GM23338 (cell line): ENCODE results near the gene STEAP3. TPM values are rescaled to one million over a fixed set of nuclear protein-coding genes. Genes with fewer than 3 reads are reported as not detected.

Experiments used
- ATAC-seq: fragments of 200-7000 bp; cut with Tn5 transposase; 3 replicates; pipeline ENCODE4 v1.9.1; 2020
- DNase-seq: peaks from one replicate; pipeline ENCODE4 v3.0.0-alpha.2; 2015; ENCODE audit warnings: low spot score
- H2AFZ ChIP-seq: fragments of 200-600 bp; sonication (generic); 2 replicates; pipeline ENCODE4 v1.8.0; 2016; ENCODE audit warnings: antibody characterized with exemption, mild to moderate bottlenecking, moderate library complexity
- H3F3A ChIP-seq: fragments of 200-600 bp; sonication (generic); replicated peaks from 2 replicates; pipeline ENCODE4 v1.8.0; 2017; ENCODE audit warnings: antibody characterized with exemption, mixed run types, low read depth
- H3K27ac ChIP-seq: fragments of 200-600 bp; sonication (generic); 2 replicates; pipeline ENCODE4 v1.6.1; 2016; ENCODE audit warnings: low read depth
- H3K27me3 ChIP-seq: fragments of 200-600 bp; sonication (generic); 2 replicates; pipeline ENCODE4 v1.8.0; 2016; ENCODE audit warnings: mild to moderate bottlenecking, mixed run types, moderate library complexity; ENCODE audit not compliant: insufficient read depth
- H3K36me3 ChIP-seq: fragments of 200-600 bp; sonication (generic); 2 replicates; pipeline ENCODE4 v1.8.0; 2016; ENCODE audit warnings: mild to moderate bottlenecking; ENCODE audit not compliant: insufficient read depth
- H3K4me1 ChIP-seq: fragments of 200-600 bp; sonication (generic); 2 replicates; pipeline ENCODE4 v1.8.0; 2016; ENCODE audit warnings: mild to moderate bottlenecking, moderate library complexity; ENCODE audit not compliant: insufficient read depth
- H3K4me2 ChIP-seq: fragments of 200-600 bp; sonication (generic); 2 replicates; pipeline ENCODE4 v1.7.1; 2017; ENCODE audit warnings: mixed run types
- H3K4me3 ChIP-seq: fragments of 200-600 bp; sonication (generic); 2 replicates; pipeline ENCODE4 v1.6.1; 2016; ENCODE audit warnings: mixed run types
- H3K79me2 ChIP-seq: fragments of 200-600 bp; sonication (generic); replicated peaks from 2 replicates; pipeline ENCODE4 v1.8.0; 2017; ENCODE audit warnings: mild to moderate bottlenecking; ENCODE audit not compliant: insufficient read depth
- H3K9me2 ChIP-seq: fragments of 200-600 bp; sonication (generic); 2 replicates; pipeline ENCODE4 v1.8.0; 2017; ENCODE audit not compliant: insufficient read depth
- H4K20me1 ChIP-seq: fragments of 200-600 bp; sonication (generic); replicated peaks from 2 replicates; pipeline ENCODE4 v1.8.0; 2017; ENCODE audit warnings: mild to moderate bottlenecking; ENCODE audit not compliant: insufficient read depth
- H3K27ac Mint-ChIP-seq: 2 replicates; pipeline ENCODE4 v1.8.0; 2020; ENCODE audit warnings: inconsistent platforms, mild to moderate bottlenecking, moderate library complexity, mixed read lengths
- H3K27me3 Mint-ChIP-seq: 3 replicates; pipeline ENCODE4 v1.8.0; 2022; ENCODE audit warnings: low read depth, mild to moderate bottlenecking, moderate library complexity, mixed read lengths, inconsistent platforms; ENCODE audit not compliant: insufficient read depth, poor library complexity
- H3K36me3 Mint-ChIP-seq: 3 replicates; pipeline ENCODE4 v1.8.0; 2021; ENCODE audit warnings: low read depth, mild to moderate bottlenecking, inconsistent platforms, moderate library complexity, mixed read lengths
- H3K4me1 Mint-ChIP-seq: 3 replicates; pipeline ENCODE4 v1.8.0; 2020; ENCODE audit warnings: mild to moderate bottlenecking, inconsistent platforms, mixed read lengths
- H3K4me3 Mint-ChIP-seq: 3 replicates; pipeline ENCODE4 v1.8.0; 2021; ENCODE audit warnings: moderate library complexity, mild to moderate bottlenecking, inconsistent platforms, mixed read lengths
- H3K9me3 Mint-ChIP-seq: 3 replicates; pipeline ENCODE4 v1.8.0; 2020; ENCODE audit warnings: moderate library complexity, mild to moderate bottlenecking, inconsistent platforms, mixed read lengths
- CREB1 ChIP-seq: fragments of 250-450 bp; sonication (Bioruptor Pico); IDR thresholded peaks from 2 replicates; pipeline ENCODE4 v1.5.0; 2020; ENCODE audit warnings: low read depth, mild to moderate bottlenecking, moderate library complexity
- EZH2 ChIP-seq: fragments of 200-600 bp; sonication (generic); IDR thresholded peaks from one replicate; pipeline ENCODE4 v1.8.0; 2017; ENCODE audit warnings: antibody characterized with exemption, mild to moderate bottlenecking, low read depth; ENCODE audit not compliant: unreplicated experiment
- EZH2phosphoT487 ChIP-seq: fragments of 200-600 bp; sonication (generic); IDR thresholded peaks from one replicate; pipeline ENCODE4 v1.8.1; 2018; ENCODE audit warnings: antibody characterized with exemption; ENCODE audit not compliant: unreplicated experiment
- JUNB ChIP-seq: IDR thresholded peaks from one replicate; pipeline ENCODE4 v1.6.1; 2016; ENCODE audit warnings: antibody characterized with exemption; ENCODE audit not compliant: unreplicated experiment
- POLR2AphosphoS5 ChIP-seq: IDR thresholded peaks from 2 replicates; pipeline ENCODE4 v1.6.1; 2016; ENCODE audit warnings: antibody characterized with exemption, low read depth
- STAT1 ChIP-seq: IDR thresholded peaks from one replicate; pipeline ENCODE4 v1.6.1; 2016; ENCODE audit warnings: antibody characterized with exemption; ENCODE audit not compliant: unreplicated experiment
- ZNF114 ChIP-seq: fragments of 250-450 bp; sonication (Bioruptor Pico); IDR thresholded peaks from 2 replicates; pipeline ENCODE4 v1.5.0; 2020; ENCODE audit warnings: mild to moderate bottlenecking, moderate library complexity
- ZNF331 ChIP-seq: fragments of 250-450 bp; sonication (Bioruptor Pico); IDR thresholded peaks from 2 replicates; pipeline ENCODE4 v1.5.0; 2020; ENCODE audit warnings: low read depth, mild to moderate bottlenecking, moderate library complexity
- polyA plus RNA-seq: library from polyadenylated mRNA; unstranded; fragments of >200 nt; fragmentation: Nextera tagmentation; extraction: Ambion mirVana; gene quantifications from 2 replicates; pipeline ENCODE4 v1.2.1, GENCODE V29; 2016
- total RNA-seq: library from RNA; depleted of rRNA; stranded (reverse); fragments of >200 nt; shearing (Covaris generic); gene quantifications from 2 replicates; pipeline ENCODE4 v1.2.3, GENCODE V29; 2014
- TF ChIP-seq, protein P1 (sequence below): IDR thresholded peaks from one replicate; pipeline ENCODE4 v1.6.1; 2018; ENCODE audit warnings: antibody characterized with exemption; ENCODE audit not compliant: unreplicated experiment
- TF ChIP-seq, protein P2 (sequence below): IDR thresholded peaks from 2 replicates; pipeline ENCODE4 v1.6.1; 2016; ENCODE audit warnings: antibody characterized with exemption
- TF ChIP-seq, protein P3 (sequence below), 2 experiments: fragments of 200-600 bp in 1 of 2; sonication (generic) in 1 of 2; conservative IDR thresholded peaks; 2 replicates each; pipeline versions ENCODE4 v1.5.1 to v1.6.1; 2016 to 2017; ENCODE audit warnings: antibody characterized with exemption in 2 of 2, low read depth in 2 of 2, mild to moderate bottlenecking in 2 of 2, moderate library complexity in 1 of 2

STEAP3 gene
- total and polyA plus RNA-seq, 2 experiments from 2014 or later: 8.6 to 27.3 TPM

DNA sequence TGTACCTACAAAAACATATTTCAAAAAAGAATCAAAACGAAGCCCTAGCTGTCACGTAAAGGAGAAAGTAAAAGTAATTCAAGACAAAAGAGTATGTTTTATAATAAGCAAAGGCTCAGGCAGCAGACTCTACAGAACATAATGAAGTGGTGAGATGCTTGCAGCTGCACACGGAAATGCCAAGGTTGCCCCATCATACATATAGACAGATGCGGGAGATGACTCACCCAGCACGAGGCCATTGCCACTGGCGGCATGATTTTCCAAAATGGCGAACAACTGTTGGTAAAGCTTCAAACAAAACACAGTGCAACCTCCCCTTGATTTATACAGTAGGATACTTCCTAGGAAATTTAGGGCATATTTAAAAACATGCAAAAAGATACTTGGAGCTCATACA is 39.1 kb upstream of the STEAP3 start:
- ATAC-seq (no peak), DNase-seq (no peak)
- Mint-ChIP-seq H3K27ac (no peak overlapping the region), H3K36me3 (no peaks in the 10 kb centered on the region), H3K4me3 (no peak overlapping the region), H3K27me3 (peaks cover 4% of the 10 kb centered on the region), H3K9me3 (no peaks in the 10 kb centered on the region), H3K4me1 (peaks cover 2% of the 10 kb centered on the region; the same call in 1 of the 3 replicates)
- Histone ChIP-seq H2AFZ (peak overlapping the region; percentile 38; the same call in 1 of the 2 replicates), H3K36me3 (no peaks in the 10 kb centered on the region), H3K9me2 (peaks cover 8% of the 10 kb centered on the region), H3K4me1 (no peaks in the 10 kb centered on the region), H4K20me1 (no peaks in the 10 kb centered on the region), H3F3A (no peaks in the 10 kb centered on the region), H3K4me3 (no peak overlapping the region), H3K4me2 (no peak overlapping the region), H3K27ac (no peak overlapping the region), H3K27me3 (no peaks in the 10 kb centered on the region), H3K79me2 (no peaks in the 10 kb centered on the region)
- TF ChIP-seq CREB1 (CRISPR knock-in tag) (no peak), ZNF114 (CRISPR knock-in tag) (no peak), STAT1 (no peak), EZH2phosphoT487 (no peak)

DNA sequence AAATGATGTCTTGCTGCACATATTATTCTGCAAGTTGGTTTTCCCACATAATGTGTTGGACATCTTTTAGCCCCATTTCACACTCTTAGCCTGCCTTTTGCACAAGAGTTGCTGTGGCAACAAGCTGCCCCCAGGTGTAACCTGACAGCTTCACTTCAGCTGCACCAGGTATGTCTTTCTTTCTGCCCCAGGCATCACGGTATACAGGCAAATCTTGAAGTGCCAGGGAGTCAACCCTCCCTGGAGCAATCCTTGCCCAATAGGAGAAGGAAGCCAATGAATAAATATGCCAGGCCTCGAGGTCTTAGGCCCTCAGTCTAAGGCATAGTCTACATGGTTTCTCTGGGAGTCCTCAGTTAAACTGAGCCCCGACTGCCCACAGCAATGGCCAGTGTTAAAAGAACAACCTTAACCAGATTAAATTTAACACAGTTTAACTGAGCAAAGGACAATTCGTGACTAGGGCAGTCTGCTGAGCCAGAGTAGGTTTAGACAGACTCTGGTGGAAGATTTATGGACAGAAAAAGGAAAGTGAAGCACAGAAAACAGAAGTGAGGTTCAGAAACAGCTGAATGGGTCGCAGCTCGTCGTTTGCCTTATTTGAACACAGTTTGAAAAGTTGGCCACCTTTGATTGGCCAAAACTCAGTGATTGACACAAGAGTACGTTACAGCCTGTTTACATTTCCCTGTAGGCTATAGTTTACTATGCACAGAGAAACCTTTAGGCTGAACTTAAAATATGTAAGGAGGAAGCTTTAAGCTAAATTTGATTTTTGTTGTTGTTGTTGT is 33.1 kb upstream of the STEAP3 start:
- Histone ChIP-seq H3K4me2 (no peak overlapping the region), H3K4me3 (no peak overlapping the region), H4K20me1 (no peaks in the 10 kb centered on the region), H3K36me3 (no peaks in the 10 kb centered on the region), H3K4me1 (0 out of 2 replicates have a peak, but pooled peaks cover 4% of the 10 kb centered on the region), H3K27me3 (no peaks in the 10 kb centered on the region), H2AFZ (peak overlapping the region; percentile 93; the same call in 1 of the 2 replicates), H3K27ac (no peak overlapping the region), H3F3A (no peaks in the 10 kb centered on the region), H3K79me2 (no peaks in the 10 kb centered on the region), H3K9me2 (no peaks in the 10 kb centered on the region)
- DNase-seq (no peak), ATAC-seq (no peak)
- no peak overlapping the region for H3K4me3 Mint-ChIP-seq
- peaks cover 7% of the 10 kb centered on the region for H3K27me3 Mint-ChIP-seq
- no peaks in the 10 kb centered on the region for H3K9me3 Mint-ChIP-seq
- no peak for TF ChIP-seq ZNF331 (CRISPR knock-in tag)
- no peak for TF ChIP-seq ZNF114 (CRISPR knock-in tag)
- TF ChIP-seq POLR2AphosphoS5: no peak
- TF ChIP-seq, protein P1, sequence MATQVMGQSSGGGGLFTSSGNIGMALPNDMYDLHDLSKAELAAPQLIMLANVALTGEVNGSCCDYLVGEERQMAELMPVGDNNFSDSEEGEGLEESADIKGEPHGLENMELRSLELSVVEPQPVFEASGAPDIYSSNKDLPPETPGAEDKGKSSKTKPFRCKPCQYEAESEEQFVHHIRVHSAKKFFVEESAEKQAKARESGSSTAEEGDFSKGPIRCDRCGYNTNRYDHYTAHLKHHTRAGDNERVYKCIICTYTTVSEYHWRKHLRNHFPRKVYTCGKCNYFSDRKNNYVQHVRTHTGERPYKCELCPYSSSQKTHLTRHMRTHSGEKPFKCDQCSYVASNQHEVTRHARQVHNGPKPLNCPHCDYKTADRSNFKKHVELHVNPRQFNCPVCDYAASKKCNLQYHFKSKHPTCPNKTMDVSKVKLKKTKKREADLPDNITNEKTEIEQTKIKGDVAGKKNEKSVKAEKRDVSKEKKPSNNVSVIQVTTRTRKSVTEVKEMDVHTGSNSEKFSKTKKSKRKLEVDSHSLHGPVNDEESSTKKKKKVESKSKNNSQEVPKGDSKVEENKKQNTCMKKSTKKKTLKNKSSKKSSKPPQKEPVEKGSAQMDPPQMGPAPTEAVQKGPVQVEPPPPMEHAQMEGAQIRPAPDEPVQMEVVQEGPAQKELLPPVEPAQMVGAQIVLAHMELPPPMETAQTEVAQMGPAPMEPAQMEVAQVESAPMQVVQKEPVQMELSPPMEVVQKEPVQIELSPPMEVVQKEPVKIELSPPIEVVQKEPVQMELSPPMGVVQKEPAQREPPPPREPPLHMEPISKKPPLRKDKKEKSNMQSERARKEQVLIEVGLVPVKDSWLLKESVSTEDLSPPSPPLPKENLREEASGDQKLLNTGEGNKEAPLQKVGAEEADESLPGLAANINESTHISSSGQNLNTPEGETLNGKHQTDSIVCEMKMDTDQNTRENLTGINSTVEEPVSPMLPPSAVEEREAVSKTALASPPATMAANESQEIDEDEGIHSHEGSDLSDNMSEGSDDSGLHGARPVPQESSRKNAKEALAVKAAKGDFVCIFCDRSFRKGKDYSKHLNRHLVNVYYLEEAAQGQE: no peak
- TF ChIP-seq STAT1: no peak
- TF ChIP-seq, protein P2, sequence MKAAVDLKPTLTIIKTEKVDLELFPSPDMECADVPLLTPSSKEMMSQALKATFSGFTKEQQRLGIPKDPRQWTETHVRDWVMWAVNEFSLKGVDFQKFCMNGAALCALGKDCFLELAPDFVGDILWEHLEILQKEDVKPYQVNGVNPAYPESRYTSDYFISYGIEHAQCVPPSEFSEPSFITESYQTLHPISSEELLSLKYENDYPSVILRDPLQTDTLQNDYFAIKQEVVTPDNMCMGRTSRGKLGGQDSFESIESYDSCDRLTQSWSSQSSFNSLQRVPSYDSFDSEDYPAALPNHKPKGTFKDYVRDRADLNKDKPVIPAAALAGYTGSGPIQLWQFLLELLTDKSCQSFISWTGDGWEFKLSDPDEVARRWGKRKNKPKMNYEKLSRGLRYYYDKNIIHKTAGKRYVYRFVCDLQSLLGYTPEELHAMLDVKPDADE: no peak
- TF ChIP-seq CREB1 (CRISPR knock-in tag): no peak
- TF ChIP-seq, protein P3, sequence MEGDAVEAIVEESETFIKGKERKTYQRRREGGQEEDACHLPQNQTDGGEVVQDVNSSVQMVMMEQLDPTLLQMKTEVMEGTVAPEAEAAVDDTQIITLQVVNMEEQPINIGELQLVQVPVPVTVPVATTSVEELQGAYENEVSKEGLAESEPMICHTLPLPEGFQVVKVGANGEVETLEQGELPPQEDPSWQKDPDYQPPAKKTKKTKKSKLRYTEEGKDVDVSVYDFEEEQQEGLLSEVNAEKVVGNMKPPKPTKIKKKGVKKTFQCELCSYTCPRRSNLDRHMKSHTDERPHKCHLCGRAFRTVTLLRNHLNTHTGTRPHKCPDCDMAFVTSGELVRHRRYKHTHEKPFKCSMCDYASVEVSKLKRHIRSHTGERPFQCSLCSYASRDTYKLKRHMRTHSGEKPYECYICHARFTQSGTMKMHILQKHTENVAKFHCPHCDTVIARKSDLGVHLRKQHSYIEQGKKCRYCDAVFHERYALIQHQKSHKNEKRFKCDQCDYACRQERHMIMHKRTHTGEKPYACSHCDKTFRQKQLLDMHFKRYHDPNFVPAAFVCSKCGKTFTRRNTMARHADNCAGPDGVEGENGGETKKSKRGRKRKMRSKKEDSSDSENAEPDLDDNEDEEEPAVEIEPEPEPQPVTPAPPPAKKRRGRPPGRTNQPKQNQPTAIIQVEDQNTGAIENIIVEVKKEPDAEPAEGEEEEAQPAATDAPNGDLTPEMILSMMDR (conservative IDR thresholded peaks at IDR 0.05; ENCODE audit: low read depth in 2 of 2): no peak
- TF ChIP-seq EZH2: no peak
- TF ChIP-seq JUNB: no peak
- H3K36me3 Mint-ChIP-seq: no peaks in the 10 kb centered on the region
- peaks cover 15% of the 10 kb centered on the region for H3K4me1 Mint-ChIP-seq
- no peak overlapping the region for H3K27ac Mint-ChIP-seq
